B cell (primary cell): ENCODE measurements around the gene DIS3L2. TPM values are rescaled to one million over a fixed set of nuclear protein-coding genes. Genes with fewer than 3 reads are reported as not detected.

Experiments
- ATAC-seq: fragments of 200-7000 bp; cut with Tn5 transposase; one replicate; pipeline ENCODE4 v1.10.0; 2021; ENCODE audit warnings: low read depth, mild to moderate bottlenecking, moderate number of reproducible peaks, moderate library complexity
- CTCF ChIA-PET: fragments of 350-600 bp; sonication (Branson Sonifier 250); formaldehyde crosslinking; loops from one replicate; lab custom pipeline; 2021; ENCODE audit warnings: antibody characterized with exemption, inconsistent platforms; lab: Charles Lee
- POLR2A ChIA-PET: fragments of 350-600 bp; sonication (Branson Sonifier 250); formaldehyde crosslinking; loops from one replicate; lab custom pipeline; 2021; ENCODE audit warnings: antibody characterized with exemption; lab: Charles Lee
- DNase-seq: peaks from one replicate; pipeline ENCODE4 v3.0.0; 2013
- H2AFZ ChIP-seq: 2 replicates; pipeline ENCODE4 v1.6.1; 2012; ENCODE audit warnings: mild to moderate bottlenecking, low read depth, low read length; ENCODE audit not compliant: insufficient read depth, poor library complexity, severe bottlenecking
- H3K27ac ChIP-seq, 2 donors: 1 replicate in 1 of 2; 2 replicates in 1 of 2; pipeline ENCODE4 v1.5.1; 2012 to 2013; ENCODE audit warnings: low read length in 2 of 2, mild to moderate bottlenecking in 2 of 2, moderate library complexity in 1 of 2
- H3K27me3 ChIP-seq, 4 experiments: fragments of 200-600 bp in 1 of 4; sonication (generic) in 1 of 4; replicated peaks in 1 of 4; 1 replicate in 2 of 4; 2 replicates in 2 of 4; pipeline versions ENCODE4 v1.6.1 to v1.7.0; 2013 to 2016; ENCODE audit warnings: low read length in 3 of 4, mild to moderate bottlenecking in 2 of 4, mixed read lengths in 1 of 4, moderate library complexity in 1 of 4; ENCODE audit not compliant: insufficient read depth in 4 of 4, control insufficient read depth in 3 of 4; ENCODE audit errors: control extremely low read depth in 1 of 4
- H3K36me3 ChIP-seq, 2 experiments: replicated peaks in 1 of 2; 1 replicate in 1 of 2; 2 replicates in 1 of 2; pipeline versions ENCODE4 v1.6.1 to v1.7.1; 2013; ENCODE audit warnings: low read length in 1 of 2; ENCODE audit not compliant: insufficient read depth in 2 of 2, control insufficient read depth in 1 of 2; ENCODE audit errors: control extremely low read depth in 1 of 2, extremely low read depth in 1 of 2
- H3K4me1 ChIP-seq, 2 donors: fragments of 200-600 bp in 1 of 2; sonication (generic) in 1 of 2; 1 replicate in 1 of 2; 2 replicates in 1 of 2; pipeline versions ENCODE4 v1.5.1 to v1.6.1; 2013 to 2017; ENCODE audit warnings: low read length in 2 of 2; ENCODE audit not compliant: control insufficient read depth in 2 of 2, insufficient read depth in 2 of 2
- H3K4me2 ChIP-seq: replicated peaks from 2 replicates; pipeline ENCODE3; 2012; ENCODE audit warnings: mild to moderate bottlenecking, low read depth, low read length; ENCODE audit not compliant: poor library complexity, severe bottlenecking
- H3K4me3 ChIP-seq, 5 experiments: fragments of 200-600 bp in 1 of 5; sonication (generic) in 1 of 5; 1 replicate in 3 of 5; 2 replicates in 2 of 5; pipeline versions ENCODE4 v1.5.1 to v1.7.0; 2011 to 2016; ENCODE audit warnings: low read length in 4 of 5, mild to moderate bottlenecking in 4 of 5, low read depth in 2 of 5, control low read depth in 1 of 5, moderate library complexity in 1 of 5; ENCODE audit not compliant: insufficient read depth in 1 of 5; ENCODE audit errors: control extremely low read depth in 1 of 5, extremely low read depth in 1 of 5
- H3K79me2 ChIP-seq: fragments of 200-600 bp; sonication (generic); one replicate; pipeline ENCODE4 v1.6.0; 2016; ENCODE audit warnings: low read length; ENCODE audit not compliant: control insufficient read depth, insufficient read depth
- H3K9ac ChIP-seq: fragments of 200-600 bp; sonication (generic); 2 replicates; pipeline ENCODE4 v1.6.1; 2017; ENCODE audit warnings: mild to moderate bottlenecking, low read length, moderate library complexity
- H3K9me3 ChIP-seq, 3 donors: one replicate each; pipeline versions ENCODE4 v1.6.1 to v1.7.1; 2013; ENCODE audit warnings: low read length in 2 of 3; ENCODE audit not compliant: control insufficient read depth in 2 of 3, insufficient read depth in 1 of 3; ENCODE audit errors: control extremely low read depth in 1 of 3
- H4K20me1 ChIP-seq: 2 replicates; pipeline ENCODE4 v1.6.0; 2012; ENCODE audit warnings: mild to moderate bottlenecking, low read length; ENCODE audit not compliant: insufficient read depth, control insufficient read depth, poor library complexity, severe bottlenecking
- H3K27ac Mint-ChIP-seq: one replicate; pipeline ENCODE4 v1.8.0; 2021; ENCODE audit warnings: mixed read lengths
- H3K27me3 Mint-ChIP-seq: one replicate; pipeline ENCODE4 v1.8.0; 2021; ENCODE audit warnings: mixed read lengths
- H3K4me1 Mint-ChIP-seq: one replicate; pipeline ENCODE4 v1.8.0; 2021; ENCODE audit warnings: mixed read lengths
- H3K4me3 Mint-ChIP-seq: one replicate; pipeline ENCODE4 v1.8.0; 2021; ENCODE audit warnings: mixed read lengths
- H3K9me3 Mint-ChIP-seq: one replicate; pipeline ENCODE4 v1.8.0; 2022; ENCODE audit warnings: mixed read lengths; ENCODE audit not compliant: insufficient read depth
- CTCF ChIP-seq: fragments of 200-600 bp; IDR thresholded peaks from one replicate; pipeline ENCODE4 v1.8.0; 2022; ENCODE audit warnings: antibody characterized with exemption, mild to moderate bottlenecking
- EZH2 ChIP-seq: IDR thresholded peaks from 2 replicates; pipeline ENCODE4 v1.6.1; 2012; ENCODE audit warnings: borderline replicate concordance, low read depth, mild to moderate bottlenecking, moderate library complexity, low read length; ENCODE audit not compliant: insufficient read depth, poor library complexity, severe bottlenecking
- WGBS: methylation state at CpG from one replicate; pipeline ENCODE4 v1.1.5; 2013; ENCODE audit warnings: missing lambda C conversion rate; ENCODE audit not compliant: insufficient coverage; 5-methylcytosine and 5-hydroxymethylcytosine counted together
- intact Hi-C: fragments of 100-400 bp; cut with micrococcal nuclease; formaldehyde crosslinking; loops from one replicate; pipeline ENCODE4 v1.10.0; 2022
- polyA plus RNA-seq: library from polyadenylated mRNA; depleted of rRNA; stranded (reverse); fragments of >200 nt; gene quantifications from 2 replicates; pipeline ENCODE4 v1.2.3, GENCODE V29; 2012
- total RNA-seq, 2 donors: library from RNA; stranded (reverse); fragments of 120-200 nt in 1 of 2; gene quantifications; 1 replicate in 1 of 2; 2 replicates in 1 of 2; pipeline versions ENCODE4 v1.2.3 to v1.2.4, GENCODE V29; 2013 to 2022

Gene DIS3L2
- total and polyA plus RNA-seq, 2 donors (not counting 1 experiment from before 2014, with no cell fraction given) = 34.5 to 70.1 TPM

- H3K9me3 ChIP-seq = peaks cover 0 to 3% (median 0%) of the 10 kb centered on the region in 3 donors
- no peaks in the 10 kb centered on the region for H3K27me3 Mint-ChIP-seq
- H3K9ac ChIP-seq = no peak overlapping the region
- peaks cover 6% of the 10 kb centered on the region for H3K9me3 Mint-ChIP-seq
- no peak overlapping the region for H3K27ac ChIP-seq
- 97% methylated on average over 4 of the region's 5 CpGs for WGBS
- H3K27me3 ChIP-seq = no peaks in the 10 kb centered on the region
- no peaks in the 10 kb centered on the region for H4K20me1 ChIP-seq
- POLR2A ChIA-PET = interaction anchor here (0.7 kb wide), 1 partner anchor 936 kb away, joined by 3 read pairs; no protein-coding TSS in a partner anchor
- no peak overlapping the region for H3K4me3 ChIP-seq
- H3K79me2 ChIP-seq = peaks cover 3% of the 10 kb centered on the region
- intact Hi-C loops = no loop called here
- H2AFZ ChIP-seq = no peak overlapping the region
- H3K4me3 Mint-ChIP-seq = no peak overlapping the region
- no peaks in the 10 kb centered on the region for H3K4me1 ChIP-seq
- H3K4me1 Mint-ChIP-seq = no peaks in the 10 kb centered on the region
- CTCF ChIA-PET = interaction anchor here (0.9 kb wide), 1 partner anchor 14 kb away, joined by 3 read pairs; no protein-coding TSS in a partner anchor
- H3K27ac Mint-ChIP-seq = no peak overlapping the region
- no peak for TF ChIP-seq EZH2
- TF ChIP-seq CTCF = no peak
- H3K36me3 ChIP-seq = peaks cover 9 to 10% of the 10 kb centered on the region in 2 experiments
- ATAC-seq = no peak
- no peak overlapping the region for H3K4me2 ChIP-seq
- DNase-seq = no peak
Observed at GRCh38 chr2:232088771-232089170, 127.3 kb downstream of the DIS3L2 start.

GRCh38 chr2:232094201-232094600 is 132.7 kb downstream of the DIS3L2 start:
- POLR2A ChIA-PET = no interaction called here
- H3K4me3 Mint-ChIP-seq = no peak overlapping the region
- CTCF ChIA-PET = no interaction called here
- Histone ChIP-seq H3K4me1 (no peaks in the 10 kb centered on the region), H3K36me3 (peaks cover 8 to 18% of the 10 kb centered on the region in 2 experiments), H3K79me2 (no peaks in the 10 kb centered on the region), H3K27ac (no peak overlapping the region), H4K20me1 (no peaks in the 10 kb centered on the region), H3K27me3 (no peaks in the 10 kb centered on the region), H3K9me3 (peaks cover 10 to 21% (median 14%) of the 10 kb centered on the region in 3 donors), H2AFZ (no peak overlapping the region), H3K9ac (no peak overlapping the region), H3K4me3 (no peak overlapping the region), H3K4me2 (no peak overlapping the region)
- 100% methylated on average over 1 of the region's 3 CpGs for WGBS
- no peak overlapping the region for H3K27ac Mint-ChIP-seq
- H3K27me3 Mint-ChIP-seq = no peaks in the 10 kb centered on the region
- no peak for ATAC-seq
- intact Hi-C loops = no loop called here
- no peaks in the 10 kb centered on the region for H3K4me1 Mint-ChIP-seq
- TF ChIP-seq CTCF = no peak
- no peak for TF ChIP-seq EZH2
- H3K9me3 Mint-ChIP-seq = peaks cover 18% of the 10 kb centered on the region
- no peak for DNase-seq
